GOT3 (cell line): ENCODE results near the gene SUFU.
"Not testable (repeated sequence)": the region's sequence is repeated elsewhere in the genome, so short reads cannot be mapped to it uniquely, and the experiment has no call there.

ENCODE experiments used
- DNase-seq: peaks from one replicate; lab custom pipeline; 2025; ENCODE audit warnings: mixed read lengths; lab: John Stamatoyannopoulos, UW

SUFU gene

DNA sequence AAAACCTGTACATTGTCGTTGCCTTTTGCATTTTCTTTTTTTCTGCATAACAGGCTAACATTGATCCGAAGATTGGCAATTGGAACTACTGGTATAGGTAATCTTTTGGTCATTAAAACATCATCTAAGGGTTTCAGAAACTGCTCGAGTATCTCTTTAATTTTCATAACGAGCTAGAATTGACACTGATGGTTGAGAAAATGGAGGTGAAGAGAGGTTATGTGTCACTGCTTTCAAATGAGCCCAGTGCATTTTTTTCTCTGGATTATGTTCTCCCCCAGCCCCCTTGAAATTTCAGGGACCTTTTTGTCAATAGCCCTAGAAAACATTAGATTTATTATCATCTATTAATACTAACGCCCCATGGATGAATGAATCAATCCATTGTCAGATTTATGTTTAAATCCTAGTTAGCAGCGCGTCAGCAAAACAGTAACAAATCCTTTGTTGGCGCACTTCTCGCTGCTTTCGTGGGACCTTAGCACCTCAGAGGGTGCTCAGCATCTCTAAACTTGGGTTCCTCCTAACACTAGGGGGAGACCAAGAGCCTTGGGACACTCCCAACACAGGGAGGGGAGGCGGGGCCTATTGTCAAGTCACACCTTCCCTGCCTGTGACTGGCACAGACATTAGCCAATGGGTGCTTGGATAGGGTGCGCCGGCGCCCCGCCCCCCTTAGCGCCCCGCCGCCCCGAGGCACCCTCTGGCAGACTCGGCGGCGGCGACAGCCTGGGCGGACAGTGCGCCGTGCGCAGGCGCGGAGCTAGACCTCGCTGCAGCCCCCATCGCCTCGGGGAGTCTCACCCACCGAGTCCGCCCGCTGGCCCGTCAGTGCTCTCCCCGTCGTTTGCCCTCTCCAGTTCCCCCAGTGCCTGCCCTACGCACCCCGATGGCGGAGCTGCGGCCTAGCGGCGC, at the start of gene SUFU:
Gene SUFU (plus strand): TSS at position 709 of the 915 bp plus-strand sequence. CDS start 181 bp downstream, at position 890.
- peak; percentile 91 for DNase-seq

DNA sequence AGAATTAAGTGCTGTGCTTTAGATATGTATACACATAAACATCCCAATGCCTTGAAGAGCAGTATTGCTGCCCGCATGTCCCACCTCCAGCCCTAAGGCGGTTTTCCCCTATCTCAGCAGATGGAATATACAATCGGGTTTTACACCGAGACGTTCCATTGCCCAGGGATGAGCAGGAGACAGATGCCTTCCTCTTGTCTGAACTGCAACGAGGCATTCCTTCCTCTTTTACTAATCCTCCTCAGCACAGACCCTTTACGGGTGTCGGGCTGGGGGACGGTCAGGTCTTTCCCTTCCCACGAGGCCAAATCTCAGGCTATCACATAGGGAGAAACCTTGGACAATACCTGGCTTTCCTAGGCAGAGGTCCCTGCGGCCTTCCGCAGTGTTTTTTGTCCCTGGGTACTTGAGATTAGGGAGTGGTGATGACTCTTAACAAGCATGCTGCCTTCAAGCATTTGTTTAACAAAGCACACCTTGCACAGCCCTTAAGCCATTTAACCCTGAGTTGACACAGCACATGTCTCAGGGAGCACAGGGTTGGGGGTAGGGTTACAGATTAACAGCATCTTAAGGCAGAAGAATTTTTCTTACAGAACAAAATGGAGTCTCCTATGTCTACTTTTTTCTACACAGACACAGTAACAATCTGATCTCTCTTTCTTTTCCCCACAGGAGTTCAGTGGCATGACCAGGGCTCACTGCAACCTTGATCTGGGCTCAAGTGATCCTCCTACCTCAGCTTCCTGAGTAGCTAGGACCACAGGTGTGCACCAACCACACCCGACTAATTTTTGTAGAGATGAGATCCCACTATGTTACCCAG, 48.9 kb upstream of the SUFU start:
- not testable (repeated sequence) for DNase-seq

DNA sequence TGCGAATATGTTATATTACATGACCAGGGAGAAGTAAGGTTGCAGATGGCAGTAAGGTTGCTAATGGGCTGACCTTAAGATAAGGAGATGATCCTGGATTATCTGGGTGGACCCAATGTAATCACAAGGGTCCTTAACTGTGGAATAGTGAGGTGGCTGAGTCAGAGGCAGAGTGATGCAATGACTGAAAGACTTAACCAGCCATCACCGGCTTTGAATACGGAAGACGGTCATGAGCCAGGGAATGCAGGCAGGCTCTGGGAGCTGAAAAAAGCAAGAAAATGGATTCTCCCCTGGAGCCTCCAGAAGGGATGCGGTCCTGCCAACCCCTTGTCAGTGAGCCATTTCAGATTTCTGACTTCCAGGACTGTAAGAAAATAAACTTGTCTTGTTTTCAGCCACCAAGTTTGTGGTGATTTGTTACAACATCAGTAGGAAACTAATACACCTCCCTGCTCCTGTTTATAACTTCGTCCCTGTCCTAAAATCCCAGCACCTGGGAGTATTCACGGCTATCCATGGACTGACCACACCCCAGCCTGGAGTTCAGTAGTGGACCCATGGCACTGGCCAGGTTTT, 47.8 kb upstream of the SUFU start:
- no peak for DNase-seq

DNA sequence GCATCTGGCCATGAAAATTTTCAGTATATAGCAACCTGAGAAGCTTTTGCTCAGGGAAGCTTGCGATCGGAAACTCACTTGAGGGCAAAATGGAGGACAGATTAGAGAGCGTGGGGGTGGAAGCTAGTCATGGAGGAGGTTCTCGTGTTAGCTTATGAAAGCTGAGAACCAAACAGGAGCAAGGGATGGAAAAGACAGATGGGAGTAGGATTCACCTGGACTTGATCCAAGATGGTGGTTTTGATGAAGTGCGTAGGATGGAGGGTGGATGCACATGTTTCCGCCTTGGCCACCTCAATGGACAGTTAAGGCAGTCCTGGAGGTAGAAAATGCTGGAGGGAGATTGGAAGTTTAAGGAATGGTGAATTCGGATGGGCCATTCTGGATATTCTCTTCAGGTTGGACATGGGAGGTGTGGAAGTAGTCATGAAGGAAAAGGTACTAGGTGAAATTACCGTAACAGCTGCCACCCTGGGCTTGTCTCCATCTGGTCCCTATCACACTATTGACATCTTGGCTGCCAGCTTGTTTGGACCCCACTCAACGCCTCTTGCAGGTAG, 46.1 kb upstream of the SUFU start:
- no peak for DNase-seq

DNA sequence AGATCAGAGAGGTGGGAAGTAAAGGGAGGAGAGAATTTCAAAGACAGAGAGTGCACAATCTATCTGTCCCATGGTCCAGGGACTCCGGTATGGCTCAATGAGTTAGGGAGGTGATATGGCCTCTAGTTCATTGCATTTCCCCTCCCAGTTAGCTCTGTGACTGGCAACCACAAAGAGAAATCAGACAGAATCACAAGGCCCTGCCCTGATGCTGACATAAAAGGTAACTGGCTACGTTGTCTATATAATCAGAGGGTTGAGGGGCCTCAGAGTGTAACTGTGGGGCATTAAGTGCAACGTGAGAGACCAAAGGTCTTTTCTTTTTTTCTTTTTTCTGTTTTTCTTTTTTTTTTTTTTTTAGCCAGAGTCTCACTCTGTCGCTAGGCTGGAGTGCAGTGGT, 45.1 kb upstream of the SUFU start:
- DNase-seq = no peak

DNA sequence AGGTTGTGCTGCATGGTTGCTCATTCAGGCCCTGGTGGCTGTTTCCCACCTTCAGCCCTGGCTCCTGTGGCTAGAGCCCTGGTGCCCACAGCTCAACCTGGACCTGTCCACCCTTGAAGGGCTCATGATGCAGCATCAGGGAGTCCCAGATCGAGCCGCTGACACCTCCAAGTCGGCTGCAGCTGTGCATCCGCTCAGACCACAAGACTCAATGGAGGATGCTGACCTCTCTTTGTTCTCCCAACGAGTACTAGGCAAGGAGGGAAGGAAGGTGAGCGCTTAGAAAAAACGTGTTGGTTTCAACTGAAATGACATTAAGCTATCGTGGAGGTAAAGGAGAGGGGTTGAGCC, 43.0 kb upstream of the SUFU start:
- DNase-seq = no peak

DNA sequence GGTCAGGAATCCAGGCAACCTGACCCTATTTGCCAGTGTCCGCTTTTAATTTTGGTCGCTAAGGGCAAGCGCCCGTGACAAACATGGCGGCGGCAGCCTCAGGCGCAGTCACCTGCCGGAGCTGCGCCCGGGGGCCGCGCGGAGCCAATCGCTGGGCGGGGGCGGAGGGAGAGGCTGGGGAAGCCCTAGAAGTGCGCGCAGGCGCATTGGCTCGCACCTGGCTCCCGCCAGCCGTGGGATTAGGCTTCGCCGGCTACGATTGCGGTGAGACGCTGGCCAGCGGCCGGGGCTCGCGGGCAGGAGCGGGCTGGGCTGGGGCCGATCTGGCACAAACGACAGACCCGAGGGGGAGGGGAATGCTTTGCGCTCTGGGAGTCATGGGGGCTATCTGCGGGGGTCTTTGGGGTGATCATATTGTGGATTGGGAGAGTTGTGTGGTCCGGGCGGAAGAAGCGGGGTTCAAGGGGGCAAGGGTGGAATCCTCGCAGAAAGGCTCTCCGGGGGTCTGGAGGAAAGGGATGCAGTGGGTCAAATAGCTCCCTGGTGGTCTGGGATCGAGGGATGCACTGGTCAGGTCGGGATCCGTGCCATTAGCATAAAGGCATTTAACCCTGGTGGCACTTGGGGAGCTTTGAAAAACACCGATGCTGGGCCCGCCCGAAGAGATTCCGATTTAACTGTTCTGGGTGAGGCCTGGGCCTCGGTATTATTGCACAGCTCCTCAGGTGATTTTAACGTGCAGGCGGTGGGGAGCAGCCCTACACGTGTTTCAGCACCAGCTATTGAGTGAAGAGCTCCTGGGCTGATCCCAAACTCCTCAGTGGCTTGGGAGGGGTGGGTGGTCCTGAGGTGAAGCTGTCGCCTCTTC, 42.4 kb upstream of the SUFU start:
- peak; percentile 34 for DNase-seq

DNA sequence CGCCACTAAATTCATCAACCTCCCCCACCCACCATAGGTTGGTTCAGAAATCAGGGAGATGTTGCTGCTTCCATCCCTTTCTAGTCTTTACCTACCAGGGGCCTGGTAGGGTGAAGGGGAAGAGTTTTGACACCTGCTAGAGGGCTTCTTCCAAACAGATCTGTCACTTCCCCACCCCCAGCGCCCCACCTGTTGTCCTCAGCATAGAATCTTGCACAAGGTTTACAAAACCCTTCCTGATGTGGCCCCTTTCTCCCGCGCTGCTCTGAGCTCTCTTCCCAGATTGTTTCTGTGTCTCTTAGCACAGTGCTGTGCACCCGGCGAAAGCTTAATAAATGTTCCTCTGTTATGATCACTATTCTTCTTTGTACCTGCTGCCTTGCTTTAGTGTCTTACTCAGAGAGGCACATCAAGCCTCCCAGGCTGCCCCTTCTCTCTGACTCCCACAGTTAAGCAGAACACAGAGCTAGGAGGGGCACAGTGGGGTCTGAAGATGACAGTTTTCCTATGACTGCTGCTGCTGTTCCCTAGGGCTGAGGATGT, 41.2 kb upstream of the SUFU start:
- no peak for DNase-seq

DNA sequence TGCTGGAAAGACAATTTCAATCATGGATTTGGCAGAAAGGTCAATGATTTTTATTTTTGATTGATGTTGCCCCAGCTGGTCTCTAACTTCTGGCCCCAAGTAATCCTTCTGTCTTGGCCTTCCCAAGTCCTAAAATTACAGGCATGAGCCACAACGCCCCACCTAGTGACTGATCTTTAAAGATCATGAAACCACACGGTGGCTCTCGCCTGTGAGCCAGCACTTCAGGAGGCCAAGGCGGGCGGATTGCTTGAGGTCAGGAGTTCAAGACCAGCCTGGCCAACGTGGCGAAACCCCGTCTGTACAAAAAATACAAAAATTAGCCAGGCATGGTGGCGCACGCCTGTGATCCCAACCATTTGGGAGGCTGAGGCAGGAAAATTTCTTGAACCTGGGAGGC, 39.8 kb upstream of the SUFU start:
- no peak for DNase-seq

DNA sequence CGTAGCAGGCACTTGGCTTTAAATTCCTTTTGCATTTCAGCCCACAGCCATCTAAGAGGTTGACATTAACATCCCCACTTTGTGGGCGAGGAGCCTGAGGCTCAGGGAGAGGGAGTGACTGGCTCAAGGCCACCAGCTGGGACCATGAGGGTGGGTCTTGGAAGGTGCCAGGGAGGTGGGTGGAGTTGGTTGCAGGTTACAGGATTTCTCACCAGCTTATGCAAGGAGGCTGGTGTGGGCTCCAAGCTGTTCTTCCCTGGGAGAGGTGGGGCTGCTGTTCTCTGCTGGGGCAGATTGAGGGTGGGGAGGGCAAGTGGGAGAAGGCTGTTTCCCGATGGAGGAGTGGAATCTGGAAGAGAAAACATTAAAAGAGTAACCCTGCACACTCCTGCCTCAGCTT, 38.3 kb upstream of the SUFU start:
- no peak for DNase-seq

DNA sequence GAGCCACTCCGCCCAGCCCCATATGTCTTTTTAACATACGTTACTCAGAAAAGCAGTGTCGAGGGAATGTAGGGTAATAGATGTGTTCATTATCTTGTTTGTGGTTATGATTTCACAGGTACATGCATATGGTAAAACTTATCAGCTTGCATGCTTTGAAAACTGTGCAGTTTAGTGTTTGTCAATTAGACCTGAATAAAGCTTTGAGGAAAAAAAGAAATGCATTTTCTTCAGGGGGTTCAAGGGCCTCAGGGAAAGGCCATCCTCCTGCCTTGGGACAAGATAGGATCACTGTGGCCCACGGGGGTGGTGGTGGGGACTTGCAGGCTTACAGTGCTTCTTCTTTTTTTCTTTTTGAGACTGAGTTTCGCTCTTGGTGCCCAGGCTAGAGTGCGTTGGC, 36.5 kb upstream of the SUFU start:
- no peak for DNase-seq

DNA sequence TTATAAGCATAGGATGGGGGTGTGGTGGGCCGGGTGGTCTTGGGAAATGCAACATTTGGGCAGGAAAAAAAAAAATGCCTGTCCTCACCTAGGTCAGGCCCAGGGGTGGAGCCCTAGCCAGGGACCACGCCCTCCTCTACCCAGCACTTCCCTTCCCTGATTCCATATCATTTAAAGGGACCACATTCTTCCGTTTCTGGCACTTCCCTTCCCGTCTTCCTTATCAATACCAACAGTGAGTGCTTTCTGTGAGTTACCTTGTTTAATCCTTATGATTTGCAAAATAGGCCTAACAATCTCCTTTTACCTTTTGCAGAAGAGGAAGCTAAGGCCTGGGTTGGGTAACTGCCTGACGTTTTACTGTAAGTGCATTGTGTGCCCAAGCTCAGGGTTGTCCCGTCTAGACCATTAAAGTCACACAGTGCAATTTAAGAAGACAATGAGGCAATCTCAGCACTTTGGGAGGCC, 35.8 kb upstream of the SUFU start:
- DNase-seq = no peak

DNA sequence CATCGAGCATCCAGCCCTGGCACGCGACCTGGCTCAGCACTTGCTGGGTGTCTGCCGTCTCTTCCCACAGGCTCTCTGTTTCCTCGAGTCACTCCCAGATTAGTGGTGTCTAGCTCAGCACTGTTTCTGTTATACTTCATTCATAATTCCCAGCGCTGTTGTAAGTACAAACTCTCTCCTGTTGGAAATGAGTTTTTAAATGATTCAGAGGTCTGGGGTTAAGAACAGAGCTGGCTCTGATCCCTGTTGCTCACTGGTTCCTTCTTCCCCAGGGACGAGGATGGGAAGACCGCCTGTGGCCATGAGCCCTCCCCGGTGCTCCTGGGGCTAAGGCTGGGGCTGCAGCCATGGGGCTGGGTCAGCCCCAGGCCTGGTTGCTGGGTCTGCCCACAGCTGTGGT, 35.1 kb upstream of the SUFU start:
- DNase-seq = no peak

DNA sequence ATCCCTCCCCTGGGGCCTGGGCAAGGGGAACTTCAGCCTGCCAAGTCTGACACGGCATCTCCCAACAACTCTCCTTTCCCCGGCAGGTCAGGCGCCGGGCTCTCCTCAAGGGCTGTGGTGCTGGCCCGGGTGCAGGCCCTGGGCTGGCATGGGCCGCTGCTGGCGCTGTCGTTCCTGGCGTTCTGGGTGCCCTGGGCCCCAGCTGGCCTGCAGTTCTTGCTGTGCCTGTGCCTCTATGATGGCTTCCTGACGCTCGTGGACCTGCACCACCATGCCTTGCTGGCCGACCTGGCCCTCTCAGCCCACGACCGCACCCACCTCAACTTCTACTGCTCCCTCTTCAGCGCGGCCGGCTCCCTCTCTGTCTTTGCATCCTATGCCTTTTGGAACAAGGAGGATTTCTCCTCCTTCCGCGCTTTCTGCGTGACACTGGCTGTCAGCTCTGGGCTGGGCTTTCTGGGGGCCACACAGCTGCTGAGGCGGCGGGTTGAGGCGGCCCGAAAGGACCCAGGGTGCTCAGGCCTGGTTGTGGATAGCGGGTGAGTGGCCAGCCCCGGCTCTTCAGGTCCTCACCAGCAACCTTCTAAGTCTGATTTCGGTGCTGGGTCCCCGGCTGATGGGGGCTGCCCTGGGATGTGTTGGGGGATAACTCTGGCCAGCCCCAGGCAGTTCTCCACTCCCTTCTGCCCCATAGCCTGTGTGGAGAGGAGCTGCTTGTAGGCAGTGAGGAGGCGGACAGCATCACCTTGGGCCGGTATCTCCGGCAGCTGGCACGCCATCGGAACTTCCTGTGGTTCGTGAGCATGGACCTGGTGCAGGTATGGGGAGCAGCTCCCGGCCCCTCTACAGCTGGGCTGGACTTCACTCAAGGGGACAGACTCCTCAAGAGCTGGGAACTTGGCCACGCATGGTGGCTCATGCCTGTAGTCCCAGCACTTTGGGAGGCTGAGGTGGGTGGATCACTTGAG, 32.9 kb upstream of the SUFU start:
- no peak for DNase-seq

DNA sequence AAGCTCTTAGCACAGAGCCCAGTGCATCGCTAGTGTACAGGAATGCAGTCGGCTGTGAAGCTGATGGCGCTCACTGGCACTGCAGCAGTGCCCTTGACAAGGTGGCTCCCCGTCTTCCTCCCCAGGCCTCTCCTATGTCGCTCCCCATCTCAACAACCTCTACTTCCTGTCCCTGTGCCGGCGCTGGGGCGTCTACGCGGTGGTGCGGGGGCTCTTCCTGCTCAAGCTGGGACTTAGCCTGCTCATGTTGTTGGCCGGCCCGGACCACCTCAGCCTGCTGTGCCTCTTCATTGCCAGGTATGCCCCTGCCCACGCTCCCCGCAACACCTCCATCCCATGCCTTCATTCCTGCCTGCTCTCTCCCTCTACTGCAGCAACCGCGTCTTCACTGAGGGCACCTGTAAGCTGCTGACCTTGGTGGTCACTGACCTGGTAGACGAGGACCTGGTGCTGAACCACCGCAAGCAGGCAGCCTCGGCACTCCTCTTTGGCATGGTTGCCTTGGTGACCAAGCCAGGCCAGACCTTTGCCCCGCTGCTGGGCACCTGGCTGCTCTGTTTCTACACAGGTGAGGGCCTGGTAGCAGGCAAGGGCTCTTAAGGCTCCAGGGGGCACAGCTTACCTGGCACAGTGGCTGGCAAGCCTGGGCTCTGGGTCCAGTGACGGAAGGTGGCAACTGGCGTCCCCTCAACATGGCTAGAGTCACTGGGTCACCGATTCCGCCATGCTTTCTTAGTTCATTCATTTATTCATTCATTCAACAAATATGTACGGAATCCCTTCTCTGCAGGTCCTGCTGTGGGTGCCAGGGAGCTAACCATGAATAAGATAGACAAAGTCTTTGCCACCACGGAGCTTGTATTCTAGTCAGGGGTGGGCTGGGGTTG, 30.1 kb upstream of the SUFU start:
- no peak for DNase-seq

DNA sequence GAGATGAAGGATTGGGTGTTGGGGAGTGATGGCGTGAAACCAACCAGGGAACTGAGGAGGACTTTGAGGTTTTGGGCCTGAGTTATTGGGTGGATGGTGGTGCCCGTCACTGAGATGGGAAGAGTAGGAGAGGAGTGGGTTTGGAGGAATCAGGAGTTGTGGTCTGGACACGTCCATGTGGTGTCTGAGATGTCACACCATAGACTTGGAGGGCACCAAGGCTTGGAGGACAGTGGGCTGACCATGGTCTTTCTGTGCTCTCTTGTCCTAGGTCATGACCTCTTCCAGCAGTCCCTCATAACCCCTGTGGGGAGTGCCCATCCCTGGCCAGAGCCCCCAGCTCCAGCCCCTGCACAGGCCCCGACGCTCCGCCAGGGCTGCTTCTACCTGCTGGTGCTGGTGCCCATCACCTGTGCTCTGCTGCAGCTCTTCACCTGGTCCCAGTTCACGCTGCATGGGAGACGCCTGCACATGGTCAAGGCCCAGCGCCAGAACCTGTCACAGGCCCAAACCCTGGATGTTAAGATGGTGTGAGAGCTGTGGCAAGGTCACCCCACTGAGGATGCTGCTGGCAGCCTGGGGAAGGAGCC, 28.2 kb upstream of the SUFU start:
- no peak for DNase-seq

DNA sequence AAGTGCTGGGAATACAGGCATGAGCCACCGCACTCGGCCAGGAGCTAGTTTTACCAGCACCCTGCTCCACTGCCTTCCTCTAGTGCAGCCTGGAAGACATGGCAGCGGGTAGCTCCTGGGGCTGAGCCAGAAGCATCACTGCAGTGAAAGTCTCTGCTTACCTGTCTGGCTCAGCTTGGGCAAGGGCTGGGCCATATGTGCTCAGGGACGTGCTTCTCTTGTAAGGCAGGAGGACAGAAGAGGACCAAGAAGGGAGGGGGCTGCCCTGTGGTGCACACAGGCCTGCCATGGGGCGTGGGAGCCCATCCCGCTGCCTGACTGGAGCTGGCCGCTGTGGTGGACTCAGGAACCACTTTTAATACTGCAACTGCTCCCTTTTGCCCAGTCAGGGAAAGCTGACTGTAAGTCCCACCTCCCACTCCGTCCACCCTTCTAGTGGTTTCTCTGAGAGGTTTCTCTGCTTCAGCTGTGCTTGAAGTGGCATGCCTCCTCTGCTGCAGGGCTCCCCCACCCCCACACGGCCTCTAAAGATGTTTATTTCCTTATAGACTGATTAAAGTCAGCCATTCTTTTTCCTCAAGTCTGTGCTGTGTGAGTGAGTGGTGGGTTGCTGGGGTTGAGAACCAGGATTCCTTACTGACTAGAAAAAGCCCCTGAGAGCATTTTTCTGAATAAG, 27.2 kb upstream of the SUFU start:
- DNase-seq = no peak

DNA sequence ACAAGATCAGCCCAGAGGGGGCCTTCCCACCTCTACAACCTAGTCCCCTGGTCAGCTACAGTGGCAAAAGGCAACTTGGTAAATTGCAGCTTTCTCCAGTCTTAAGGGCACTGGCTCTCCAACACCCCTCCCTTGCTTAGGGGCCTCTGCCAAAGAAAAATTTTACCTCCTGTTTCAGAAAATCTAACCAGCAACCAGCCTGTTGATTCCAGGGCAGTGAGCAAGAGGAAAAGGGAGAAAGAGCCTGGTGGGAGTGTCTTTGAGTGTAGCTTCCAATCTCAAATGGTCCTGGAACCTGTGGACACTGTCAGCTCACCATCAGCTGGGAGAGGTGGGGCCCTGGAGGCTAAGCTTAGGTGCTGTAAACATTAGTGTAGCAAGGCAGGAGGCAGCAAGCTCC, 24.1 kb upstream of the SUFU start:
- DNase-seq = no peak
